Tibial nerve (tissue), 4 donors: Measurements from ENCODE around the gene TRPT1. TPM values are rescaled to one million over a fixed set of nuclear protein-coding genes. Genes with fewer than 3 reads are reported as not detected.

Source experiments
- DNase-seq, 2 donors: peaks; one replicate each; pipeline ENCODE4 v3.0.0-alpha.2; 2019; ENCODE audit warnings: low spot score in 2 of 2
- H3K27ac ChIP-seq, 4 donors: fragments of 200-600 bp; sonication (generic) in 3 of 4; one replicate each; pipeline ENCODE4 v1.5.1; 2017 to 2019; ENCODE audit warnings: mild to moderate bottlenecking in 1 of 4
- H3K27me3 ChIP-seq, 2 donors: fragments of 200-600 bp; sonication (generic) in 1 of 2; one replicate each; pipeline versions ENCODE4 v1.5.1 to v1.6.0; 2017 to 2019
- H3K36me3 ChIP-seq, 3 donors: fragments of 200-600 bp; sonication (generic); one replicate each; pipeline ENCODE4 v1.5.1; 2018 to 2019
- H3K4me1 ChIP-seq, 4 donors: fragments of 200-600 bp; sonication (generic) in 3 of 4; one replicate each; pipeline ENCODE4 v1.5.1; 2017 to 2019
- H3K4me3 ChIP-seq, 4 donors: fragments of 200-600 bp; sonication (generic) in 3 of 4; one replicate each; pipeline ENCODE4 v1.5.1; 2017 to 2019; ENCODE audit warnings: mild to moderate bottlenecking in 1 of 4, moderate library complexity in 1 of 4
- H3K9me3 ChIP-seq, 4 donors: fragments of 200-600 bp; sonication (generic) in 3 of 4; one replicate each; pipeline ENCODE4 v1.5.1; 2017 to 2019
- EP300 ChIP-seq, 2 donors: sonication (generic); formaldehyde crosslinking; IDR thresholded peaks; one replicate each; pipeline ENCODE4 v1.6.1; 2017; ENCODE audit warnings: antibody characterized with exemption in 2 of 2, mild to moderate bottlenecking in 1 of 2
- POLR2A ChIP-seq, 2 donors: fragments of 450-650 bp; IDR thresholded peaks; one replicate each; pipeline ENCODE4 v1.6.1; 2017; ENCODE audit warnings: antibody characterized with exemption in 2 of 2, mild to moderate bottlenecking in 2 of 2, moderate library complexity in 2 of 2
- WGBS, 2 donors: methylation state at CpG; one replicate each; pipeline ENCODE4 v1.1.5; 2018; 5-methylcytosine and 5-hydroxymethylcytosine counted together
- total RNA-seq, 4 donors: library from RNA; depleted of rRNA; stranded (reverse); fragments of >200 nt; gene quantifications; one replicate each; pipeline ENCODE4 v1.1.0, GENCODE V29; 2016
- TF ChIP-seq, protein P1 (sequence below), 5 experiments: fragments of 200-600 bp in 3 of 5; fragments of 450-650 bp in 2 of 5; sonication (generic) in 3 of 5; IDR thresholded peaks; one replicate each; pipeline ENCODE4 v1.5.1; 2016 to 2019; ENCODE audit warnings: antibody characterized with exemption in 5 of 5, mild to moderate bottlenecking in 3 of 5, moderate library complexity in 2 of 5

Gene TRPT1
- total RNA-seq, 4 donors from 2014 or later: 64.9 to 74.7 (median 68.7) TPM

- Histone ChIP-seq H3K27me3 (no peaks in the 10 kb centered on the region), H3K36me3 (peaks cover 0 to 26% (median 0%) of the 10 kb centered on the region in 3 donors), H3K4me1 (no peaks in the 10 kb centered on the region), H3K9me3 (no peaks in the 10 kb centered on the region), H3K27ac (no peak overlapping the region), H3K4me3 (no peak overlapping the region)
- WGBS, 2 donors: 82 to 100% methylated on average over 2 to 6 of the region's 6 CpGs
- no peak for DNase-seq
- no peak for TF ChIP-seq POLR2A (IDR thresholded peaks at IDR 0.05)
- TF ChIP-seq EP300 (IDR thresholded peaks at IDR 0.05): no peak
- TF ChIP-seq, protein P1, sequence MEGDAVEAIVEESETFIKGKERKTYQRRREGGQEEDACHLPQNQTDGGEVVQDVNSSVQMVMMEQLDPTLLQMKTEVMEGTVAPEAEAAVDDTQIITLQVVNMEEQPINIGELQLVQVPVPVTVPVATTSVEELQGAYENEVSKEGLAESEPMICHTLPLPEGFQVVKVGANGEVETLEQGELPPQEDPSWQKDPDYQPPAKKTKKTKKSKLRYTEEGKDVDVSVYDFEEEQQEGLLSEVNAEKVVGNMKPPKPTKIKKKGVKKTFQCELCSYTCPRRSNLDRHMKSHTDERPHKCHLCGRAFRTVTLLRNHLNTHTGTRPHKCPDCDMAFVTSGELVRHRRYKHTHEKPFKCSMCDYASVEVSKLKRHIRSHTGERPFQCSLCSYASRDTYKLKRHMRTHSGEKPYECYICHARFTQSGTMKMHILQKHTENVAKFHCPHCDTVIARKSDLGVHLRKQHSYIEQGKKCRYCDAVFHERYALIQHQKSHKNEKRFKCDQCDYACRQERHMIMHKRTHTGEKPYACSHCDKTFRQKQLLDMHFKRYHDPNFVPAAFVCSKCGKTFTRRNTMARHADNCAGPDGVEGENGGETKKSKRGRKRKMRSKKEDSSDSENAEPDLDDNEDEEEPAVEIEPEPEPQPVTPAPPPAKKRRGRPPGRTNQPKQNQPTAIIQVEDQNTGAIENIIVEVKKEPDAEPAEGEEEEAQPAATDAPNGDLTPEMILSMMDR (IDR thresholded peaks at IDR 0.05): no peak
These were observed 9.1 kb downstream of the TRPT1 start for GRCh38 chr11:64216879-64217278.

DNA sequence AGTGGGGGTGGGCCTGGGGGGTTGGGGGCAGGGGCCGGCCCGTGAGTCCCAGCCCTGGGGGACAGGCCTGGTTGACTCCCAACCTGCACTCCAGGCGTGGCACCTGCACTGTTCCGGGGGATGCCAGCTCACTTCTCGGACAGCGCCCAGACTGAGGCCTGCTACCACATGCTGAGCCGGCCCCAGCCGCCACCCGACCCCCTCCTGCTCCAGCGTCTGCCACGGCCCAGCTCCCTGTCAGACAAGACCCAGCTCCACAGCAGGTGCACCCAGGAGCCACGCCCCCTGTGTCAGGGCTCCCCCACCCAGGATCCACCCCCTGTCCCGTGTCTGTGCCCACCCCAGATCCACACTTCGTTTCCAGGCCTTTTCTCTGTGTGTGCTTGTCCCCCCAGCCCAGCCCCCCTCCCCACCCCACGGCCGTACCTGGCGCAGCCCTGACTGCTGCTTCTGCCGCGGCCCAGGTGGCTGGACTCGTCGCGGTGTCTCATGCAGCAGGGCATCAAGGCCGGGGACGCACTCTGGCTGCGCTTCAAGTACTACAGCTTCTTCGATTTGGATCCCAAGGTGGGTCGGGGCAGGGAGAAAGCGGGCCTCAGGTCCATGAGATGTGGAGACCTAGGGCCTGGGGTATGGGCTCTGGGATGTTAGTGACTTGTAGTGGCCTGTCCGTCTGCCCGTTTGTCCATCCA lies 14.7 kb downstream of the TRPT1 start:
- WGBS, 2 donors: 80 to 90% methylated on average over 21 to 30 of the region's 30 CpGs

GRCh38 chr11:64210301-64211020 lies 15.5 kb downstream of the TRPT1 start:
- H3K27me3 ChIP-seq: no peaks in the 10 kb centered on the region
- H3K4me1 ChIP-seq: peaks cover 0 to 14% (median 7%) of the 10 kb centered on the region in 4 donors
- WGBS, 2 donors: 85 to 90% methylated on average over 24 of the region's 24 CpGs
- H3K4me3 ChIP-seq: no peak overlapping the region
- H3K36me3 ChIP-seq: peaks cover 0 to 47% (median 0%) of the 10 kb centered on the region in 3 donors
- no peak overlapping the region for H3K27ac ChIP-seq
- no peaks in the 10 kb centered on the region for H3K9me3 ChIP-seq
- no peak for DNase-seq
- TF ChIP-seq POLR2A (IDR thresholded peaks at IDR 0.05): no peak
- no peak for TF ChIP-seq EP300 (IDR thresholded peaks at IDR 0.05)
- TF ChIP-seq, protein P1 (IDR thresholded peaks at IDR 0.05): no peak

More for the DNA sequence above, 14.7 kb downstream of the TRPT1 start:
- Histone ChIP-seq H3K9me3 (no peaks in the 10 kb centered on the region), H3K4me3 (no peak overlapping the region), H3K27ac (no peak overlapping the region), H3K36me3 (peaks cover 0 to 39% (median 0%) of the 10 kb centered on the region in 3 donors), H3K4me1 (peaks cover 0 to 13% (median 2%) of the 10 kb centered on the region in 4 donors), H3K27me3 (no peaks in the 10 kb centered on the region)
- no peak for TF ChIP-seq EP300 (IDR thresholded peaks at IDR 0.05)
- TF ChIP-seq POLR2A (IDR thresholded peaks at IDR 0.05): no peak
- TF ChIP-seq, protein P1 (IDR thresholded peaks at IDR 0.05): no peak
- DNase-seq: no peak

- 82 to 87% methylated on average over 8 of the region's 8 CpGs for WGBS, 2 donors
- no peak overlapping the region for H3K4me3 ChIP-seq
- peaks cover 0 to 19% (median 7%) of the 10 kb centered on the region in 4 donors for H3K4me1 ChIP-seq
- no peak overlapping the region for H3K27ac ChIP-seq
- TF ChIP-seq, protein P1 (IDR thresholded peaks at IDR 0.05): no peak
- TF ChIP-seq EP300 (IDR thresholded peaks at IDR 0.05) (no peak), POLR2A (IDR thresholded peaks at IDR 0.05) (no peak)
- DNase-seq: no peak
- peaks cover 0 to 53% (median 0%) of the 10 kb centered on the region in 3 donors for H3K36me3 ChIP-seq
- no peaks in the 10 kb centered on the region for H3K9me3 ChIP-seq
- H3K27me3 ChIP-seq: no peaks in the 10 kb centered on the region
These were observed 16.5 kb downstream of the TRPT1 start for GRCh38 chr11:64209563-64209843.
